Measurements from ENCODE around the gene VSX1. TPM values are rescaled to one million over a fixed set of nuclear protein-coding genes. Genes with fewer than 3 reads are reported as not detected.
A peak's percentile ranks its signal among the peaks of the same experiment; 100 is the strongest.

The VSX1 gene
- total RNA-seq, 2 experiments from 2014 or later: not detected

DNA sequence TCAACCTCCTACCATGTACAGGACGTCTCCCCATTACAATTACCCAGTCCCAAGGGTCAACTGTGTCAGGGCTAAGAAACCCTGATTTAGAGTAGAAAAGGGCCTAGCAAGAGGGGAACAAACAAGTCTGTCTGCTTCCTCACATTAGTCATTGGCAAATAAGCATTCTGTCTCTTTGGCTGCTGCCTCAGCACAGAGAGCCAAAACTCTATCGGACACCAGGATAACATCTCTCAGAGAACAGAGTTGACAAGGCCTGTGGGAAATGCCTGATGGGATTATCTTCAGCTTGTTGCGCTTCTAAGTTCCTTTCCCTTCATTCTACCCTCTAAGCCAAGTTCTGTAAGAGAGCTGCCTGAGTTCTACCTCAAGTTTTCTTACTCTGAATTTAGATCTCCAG lies 19.0 kb upstream of the VSX1 start:
- Mint-ChIP-seq H3K4me3 (no peak overlapping the region), H3K27me3 (no peaks in the 10 kb centered on the region), H3K27ac (no peak overlapping the region), H3K4me1 (peaks cover 14% of the 10 kb centered on the region), H3K36me3 (ENCODE audit: low read depth) (no peaks in the 10 kb centered on the region), H3K9me3 (no peaks in the 10 kb centered on the region)
- DNase-seq: no peak
- POLR2A ChIA-PET: no interaction called here
- CTCF ChIA-PET: no interaction called here

DNA sequence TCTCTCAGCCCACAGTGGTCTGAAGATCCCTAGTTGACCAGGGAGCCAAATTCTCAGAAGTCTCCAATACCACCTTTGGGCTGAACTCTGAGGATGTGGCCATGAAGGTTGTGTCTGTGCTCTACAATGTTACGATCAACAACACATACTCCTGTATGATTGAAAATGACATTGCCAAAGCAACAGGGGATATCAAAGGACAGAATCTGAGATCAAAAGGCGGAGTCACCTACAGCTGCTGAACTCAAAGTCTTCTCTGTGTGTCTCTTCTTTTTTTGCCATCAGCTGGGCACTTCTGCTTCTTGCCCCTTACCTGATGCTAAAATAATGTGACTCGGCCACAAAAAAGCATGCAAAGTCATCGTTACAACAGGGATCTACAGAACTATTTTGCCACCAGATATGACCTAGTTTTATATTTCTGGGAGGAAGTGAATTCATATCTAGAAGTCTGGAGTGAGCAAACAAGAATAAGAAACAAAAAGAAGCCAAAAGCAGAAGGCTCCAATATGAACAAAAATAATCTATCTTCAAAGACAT lies 17.7 kb upstream of the VSX1 start:
- peak overlapping the region; percentile 23 for H3K27ac Mint-ChIP-seq

DNA sequence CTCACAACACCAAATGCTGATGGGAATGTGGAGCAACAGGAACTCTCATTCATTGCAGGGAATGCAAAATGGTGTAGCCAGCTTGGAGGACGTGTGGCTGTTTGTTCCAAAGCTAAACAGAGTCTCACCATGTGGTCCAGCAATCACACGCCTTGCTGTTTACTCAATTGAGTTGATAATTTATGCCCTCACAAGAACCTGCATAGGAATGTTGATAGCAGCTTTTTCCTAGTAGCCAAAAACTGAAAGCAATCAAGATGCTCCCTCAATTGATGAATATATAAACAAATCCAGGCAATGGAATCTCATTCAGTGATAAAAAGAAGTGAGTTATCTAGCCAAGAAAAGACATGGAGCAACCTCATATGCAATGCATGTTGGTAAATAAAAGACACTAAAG lies 15.6 kb upstream of the VSX1 start:
- H3K27ac Mint-ChIP-seq: no peak overlapping the region
- H3K4me1 Mint-ChIP-seq: peaks cover 14% of the 10 kb centered on the region
- H3K27me3 Mint-ChIP-seq: no peaks in the 10 kb centered on the region
- H3K9me3 Mint-ChIP-seq: no peaks in the 10 kb centered on the region
- H3K36me3 Mint-ChIP-seq (ENCODE audit: low read depth): no peaks in the 10 kb centered on the region
- ChIA-PET CTCF (no interaction called here), POLR2A (no interaction called here)
- H3K4me3 Mint-ChIP-seq: no peak overlapping the region
- DNase-seq: no peak

More for the DNA sequence above, 17.7 kb upstream of the VSX1 start:
- Mint-ChIP-seq H3K27me3 (no peaks in the 10 kb centered on the region), H3K4me3 (no peak overlapping the region), H3K36me3 (ENCODE audit: low read depth) (no peaks in the 10 kb centered on the region), H3K9me3 (no peaks in the 10 kb centered on the region), H3K4me1 (peaks cover 14% of the 10 kb centered on the region)
- CTCF ChIA-PET: no interaction called here
- DNase-seq: no peak
- POLR2A ChIA-PET: interaction anchor here (0.9 kb wide), 1 partner anchor 9 kb away, joined by 3 read pairs; no protein-coding TSS in a partner anchor

DNA sequence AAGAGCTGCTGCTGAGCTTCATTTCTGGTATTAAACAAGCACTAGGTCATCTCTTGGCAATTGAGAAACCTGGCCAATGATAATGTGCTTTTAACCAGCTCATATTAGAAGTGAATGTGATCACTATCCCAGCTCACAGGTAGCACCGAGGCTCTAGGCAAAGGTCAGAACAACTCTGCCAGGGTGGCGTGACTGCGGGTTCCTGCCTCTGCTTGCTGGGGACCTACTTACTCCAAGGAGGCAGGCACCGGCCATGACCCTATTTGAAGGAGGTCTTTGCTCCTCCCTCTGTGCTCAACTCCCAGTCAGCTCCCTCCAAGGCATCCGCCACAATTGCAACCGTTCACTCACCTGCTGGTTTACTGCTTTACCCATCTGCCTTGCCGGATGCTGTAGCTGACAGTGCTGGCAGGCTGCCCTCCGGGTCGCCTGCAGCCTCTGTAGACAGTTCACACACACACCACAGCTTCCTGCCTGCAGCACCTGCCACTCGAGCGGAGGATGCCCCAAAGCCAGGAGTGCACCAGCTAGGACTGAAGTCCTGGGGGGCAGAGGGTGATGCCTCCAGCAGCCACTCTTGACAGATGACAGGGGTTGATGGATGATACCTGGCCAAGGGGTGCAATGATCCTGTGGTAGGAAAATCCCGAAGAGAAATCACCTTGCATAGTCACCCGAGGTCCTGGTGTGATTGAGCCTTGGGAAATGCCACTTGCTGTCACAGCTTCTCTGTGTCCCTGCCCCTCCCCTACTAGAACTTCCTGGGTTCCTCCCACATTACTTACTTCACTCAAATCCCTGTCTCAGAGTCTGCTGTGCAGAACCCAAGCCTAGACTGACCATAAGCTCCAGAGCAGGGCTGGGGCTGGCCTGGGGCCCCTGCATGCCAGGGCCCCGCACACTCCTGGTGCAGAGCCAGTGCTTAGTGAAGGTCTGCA lies 8.8 kb upstream of the VSX1 start:
- peak; percentile 80 for DNase-seq
- Mint-ChIP-seq H3K27ac (peak overlapping the region; percentile 49), H3K4me3 (peak overlapping the region; percentile 11), H3K36me3 (ENCODE audit: low read depth) (no peaks in the 10 kb centered on the region), H3K9me3 (no peaks in the 10 kb centered on the region), H3K27me3 (peaks cover 10% of the 10 kb centered on the region), H3K4me1 (peaks cover 29% of the 10 kb centered on the region)
- POLR2A ChIA-PET: interaction anchor here (1.0 to 1.9 kb wide), 4 partner anchors 8 to 98 kb away, joined by 3 to 19 read pairs (median 4); partner anchors contain the start of genes ACSS1 and APMAP
- CTCF ChIA-PET: interaction anchor here (0.7 to 2.0 kb wide), 4 partner anchors 26 to 309 kb away, joined by 3 to 5 read pairs (median 4); no protein-coding TSS in a partner anchor

DNA sequence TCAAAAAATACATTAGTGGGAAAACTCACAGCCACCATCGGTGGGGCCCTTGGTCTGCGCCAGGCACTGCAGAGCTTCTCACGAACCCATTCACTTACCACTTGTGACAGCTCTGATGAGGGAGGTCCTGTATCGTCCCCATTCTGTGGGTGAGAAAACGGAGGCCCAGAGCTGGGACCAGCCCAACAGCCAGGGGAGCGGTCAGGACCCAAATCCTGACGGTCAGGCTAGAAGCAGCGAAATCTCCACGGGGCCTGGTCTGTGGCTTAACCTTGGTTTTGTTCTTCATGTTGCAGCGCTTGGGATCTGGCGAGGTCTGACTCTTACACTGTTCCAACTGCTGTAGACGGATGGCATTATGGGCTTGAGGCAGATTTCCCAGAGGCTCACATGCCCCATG lies 7.7 kb upstream of the VSX1 start:
- CTCF ChIA-PET: interaction anchor here (1.3 kb wide), 1 partner anchor 159 kb away, joined by 3 read pairs; no protein-coding TSS in a partner anchor
- POLR2A ChIA-PET: interaction anchor here (0.6 kb wide), 1 partner anchor 66 kb away, joined by 3 read pairs; no protein-coding TSS in a partner anchor
- no peak overlapping the region for H3K4me3 Mint-ChIP-seq
- H3K27ac Mint-ChIP-seq: no peak overlapping the region
- H3K9me3 Mint-ChIP-seq: no peaks in the 10 kb centered on the region
- no peak for DNase-seq
- peaks cover 29% of the 10 kb centered on the region for H3K4me1 Mint-ChIP-seq
- H3K27me3 Mint-ChIP-seq: peaks cover 19% of the 10 kb centered on the region
- H3K36me3 Mint-ChIP-seq (ENCODE audit: low read depth): no peaks in the 10 kb centered on the region

DNA sequence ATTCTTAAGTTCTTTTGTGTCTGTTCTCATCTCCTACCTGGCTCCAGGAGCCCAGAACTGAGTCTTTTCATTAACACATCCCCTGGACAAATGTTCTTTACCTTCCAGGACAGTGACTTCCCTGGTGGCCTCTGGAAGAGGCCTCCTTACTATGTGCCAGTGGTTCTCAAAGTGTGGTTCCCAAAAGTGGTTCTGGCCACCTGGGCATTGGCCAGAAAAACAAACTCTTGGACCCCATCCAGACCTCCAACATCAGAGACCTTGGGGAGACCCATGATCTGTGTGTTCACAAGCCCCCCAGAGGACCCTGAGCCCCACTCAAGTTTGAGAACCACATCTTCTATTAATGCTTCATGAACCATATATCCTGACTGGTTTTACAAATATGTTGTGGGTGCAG lies 7.2 kb upstream of the VSX1 start:
- no peak overlapping the region for H3K27ac Mint-ChIP-seq
- peaks cover 25% of the 10 kb centered on the region for H3K27me3 Mint-ChIP-seq
- POLR2A ChIA-PET: interaction anchor here (0.6 kb wide), 1 partner anchor 65 kb away, joined by 3 read pairs; no protein-coding TSS in a partner anchor
- DNase-seq: no peak
- no peaks in the 10 kb centered on the region for H3K36me3 Mint-ChIP-seq (ENCODE audit: low read depth)
- H3K9me3 Mint-ChIP-seq: no peaks in the 10 kb centered on the region
- H3K4me3 Mint-ChIP-seq: no peak overlapping the region
- peaks cover 32% of the 10 kb centered on the region for H3K4me1 Mint-ChIP-seq
- CTCF ChIA-PET: no interaction called here

DNA sequence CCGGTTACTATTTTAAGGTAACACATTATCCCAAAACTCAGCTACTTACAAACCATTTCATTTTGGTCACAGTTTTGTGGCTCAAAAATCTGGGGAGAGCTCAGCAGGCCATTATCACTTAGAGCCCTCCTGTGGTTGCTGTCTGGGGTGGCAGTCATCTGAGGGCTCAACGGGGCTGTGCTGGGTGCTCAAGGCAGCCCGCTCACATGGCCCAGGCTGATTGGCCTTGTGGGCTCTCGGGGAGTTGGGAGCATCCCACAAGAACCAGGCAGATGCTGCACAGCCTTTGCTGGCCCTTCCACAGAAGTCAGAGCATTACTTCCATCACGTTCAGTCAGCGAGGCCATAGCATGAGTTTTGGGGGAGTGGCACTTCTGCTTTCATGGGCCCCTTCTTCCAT lies 6.3 kb upstream of the VSX1 start:
- ChIA-PET CTCF (no interaction called here), POLR2A (no interaction called here)
- DNase-seq: no peak
- Mint-ChIP-seq H3K4me1 (peaks cover 34% of the 10 kb centered on the region), H3K9me3 (no peaks in the 10 kb centered on the region), H3K27me3 (peaks cover 33% of the 10 kb centered on the region), H3K4me3 (no peak overlapping the region), H3K27ac (no peak overlapping the region), H3K36me3 (ENCODE audit: low read depth) (no peaks in the 10 kb centered on the region)

DNA sequence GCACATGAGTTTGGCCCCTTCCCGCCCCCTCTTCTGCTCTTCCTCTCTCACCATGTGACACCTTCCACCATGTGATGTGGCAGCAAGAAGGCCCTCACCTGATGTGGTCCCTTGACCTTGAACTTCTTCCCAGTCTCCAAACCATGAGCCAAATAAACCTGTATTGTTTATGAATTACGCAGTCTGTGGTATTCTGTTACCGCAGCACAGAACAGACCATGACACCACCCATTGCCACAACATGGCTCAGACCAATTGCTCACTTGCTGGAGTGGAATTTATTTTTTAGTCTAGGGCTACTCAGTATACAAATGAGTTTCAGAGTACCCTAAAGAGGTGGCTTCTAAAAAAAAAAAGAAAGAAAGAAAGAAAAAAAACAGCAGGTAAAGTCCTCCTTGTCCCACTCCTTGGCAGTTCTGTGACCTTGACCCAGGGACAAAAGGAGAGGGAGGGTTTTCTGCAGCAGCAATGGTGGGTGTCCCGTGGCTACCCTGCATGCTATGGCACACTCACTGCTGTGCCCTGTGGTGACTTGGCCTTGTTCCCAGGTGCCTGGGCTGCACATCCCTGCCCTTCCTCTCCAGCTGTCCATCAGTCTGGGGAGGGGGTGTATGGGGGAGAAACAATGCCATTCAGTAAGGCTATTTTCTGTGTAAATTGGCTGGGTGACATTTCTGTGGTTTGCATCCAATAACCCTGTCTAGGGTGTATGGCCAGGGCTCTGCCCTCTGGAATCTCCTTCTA lies 5.4 kb upstream of the VSX1 start:
- no peak for DNase-seq
- Mint-ChIP-seq H3K27ac (no peak overlapping the region), H3K36me3 (ENCODE audit: low read depth) (no peaks in the 10 kb centered on the region), H3K4me3 (no peak overlapping the region), H3K9me3 (no peaks in the 10 kb centered on the region), H3K4me1 (peaks cover 38% of the 10 kb centered on the region), H3K27me3 (peaks cover 41% of the 10 kb centered on the region)
- CTCF ChIA-PET: no interaction called here
- POLR2A ChIA-PET: no interaction called here

DNA sequence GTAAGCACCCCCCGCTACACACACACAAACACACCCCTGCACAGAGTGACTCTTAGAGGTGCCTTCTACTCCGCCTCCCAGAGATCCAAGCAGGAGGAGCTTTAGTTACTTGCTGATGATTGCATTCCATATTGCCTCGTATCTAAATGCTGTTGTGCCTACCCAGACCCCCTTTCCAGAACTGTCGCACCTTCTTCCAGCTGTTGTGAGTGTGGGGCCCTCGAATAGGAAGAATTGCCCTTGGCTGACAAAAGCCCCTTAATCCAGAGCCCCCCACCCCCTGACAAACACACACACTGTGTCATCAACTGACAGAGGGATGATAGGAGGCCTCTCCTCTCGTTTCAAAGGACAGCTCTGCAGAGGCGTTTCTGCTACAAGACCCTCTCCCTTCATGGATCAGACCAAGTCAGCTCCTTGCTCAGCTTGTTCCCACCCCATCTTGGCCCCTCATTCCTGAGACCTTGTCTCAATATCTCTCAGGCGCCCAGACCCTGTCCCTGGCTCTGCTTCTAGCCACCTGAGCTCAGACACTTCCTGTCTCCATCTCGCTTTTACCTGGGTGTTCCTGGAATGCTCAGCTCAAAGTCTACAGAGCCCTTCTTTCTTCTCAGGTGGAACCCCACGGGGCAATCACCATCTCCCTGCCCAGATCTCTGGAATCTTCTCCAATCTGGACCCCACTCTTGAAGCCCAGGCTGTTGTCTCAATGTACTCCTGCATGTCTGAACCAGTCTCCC lies 4.0 kb upstream of the VSX1 start:
- CTCF ChIA-PET: interaction anchor here (1.2 kb wide), 1 partner anchor 21 kb away, joined by 4 read pairs; no protein-coding TSS in a partner anchor

DNA sequence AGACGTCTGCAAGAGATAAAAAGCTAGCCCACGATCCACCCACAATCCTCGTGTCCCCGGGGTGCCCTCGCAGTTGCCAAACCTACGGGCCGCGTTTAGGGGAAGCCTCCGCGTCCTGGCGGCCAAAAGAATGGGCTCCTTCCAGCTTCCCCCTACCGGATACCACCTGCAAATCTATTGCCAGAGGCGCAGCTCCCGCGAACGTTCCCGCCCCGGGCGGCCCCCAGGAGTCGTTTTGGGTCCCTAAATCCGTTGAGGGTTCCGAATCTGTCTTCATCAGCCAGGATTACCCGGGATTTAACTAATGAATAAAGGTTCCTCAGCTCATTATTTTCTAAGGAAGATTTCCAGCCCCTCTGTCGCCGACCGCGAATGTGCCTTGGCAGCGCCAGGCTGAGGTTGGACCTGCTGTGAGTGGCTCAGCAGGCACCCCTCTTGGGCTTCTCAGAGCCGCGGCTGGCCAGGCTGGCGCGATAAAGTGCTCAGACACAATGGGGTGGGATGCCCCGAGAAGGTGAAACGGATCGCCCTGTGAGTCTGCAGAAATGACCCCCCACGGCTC lies 2.8 kb upstream of the VSX1 start:
- ChIA-PET CTCF (no interaction called here), POLR2A (interaction anchor here (0.7 kb wide), 1 partner anchor 28 kb away, joined by 3 read pairs; no protein-coding TSS in a partner anchor)
- Mint-ChIP-seq H3K9me3 (no peaks in the 10 kb centered on the region), H3K4me3 (no peak overlapping the region), H3K36me3 (ENCODE audit: low read depth) (peaks cover 2% of the 10 kb centered on the region), H3K27ac (no peak overlapping the region), H3K4me1 (peaks cover 12% of the 10 kb centered on the region), H3K27me3 (peaks cover 58% of the 10 kb centered on the region)
- DNase-seq: no peak

More for the DNA sequence above, 4.0 kb upstream of the VSX1 start:
- H3K27me3 Mint-ChIP-seq: peaks cover 48% of the 10 kb centered on the region
- H3K4me1 Mint-ChIP-seq: peaks cover 24% of the 10 kb centered on the region
- H3K36me3 Mint-ChIP-seq (ENCODE audit: low read depth): no peaks in the 10 kb centered on the region
- no peak overlapping the region for H3K27ac Mint-ChIP-seq
- DNase-seq: no peak
- H3K4me3 Mint-ChIP-seq: no peak overlapping the region
- no peaks in the 10 kb centered on the region for H3K9me3 Mint-ChIP-seq
- POLR2A ChIA-PET: no interaction called here

DNA sequence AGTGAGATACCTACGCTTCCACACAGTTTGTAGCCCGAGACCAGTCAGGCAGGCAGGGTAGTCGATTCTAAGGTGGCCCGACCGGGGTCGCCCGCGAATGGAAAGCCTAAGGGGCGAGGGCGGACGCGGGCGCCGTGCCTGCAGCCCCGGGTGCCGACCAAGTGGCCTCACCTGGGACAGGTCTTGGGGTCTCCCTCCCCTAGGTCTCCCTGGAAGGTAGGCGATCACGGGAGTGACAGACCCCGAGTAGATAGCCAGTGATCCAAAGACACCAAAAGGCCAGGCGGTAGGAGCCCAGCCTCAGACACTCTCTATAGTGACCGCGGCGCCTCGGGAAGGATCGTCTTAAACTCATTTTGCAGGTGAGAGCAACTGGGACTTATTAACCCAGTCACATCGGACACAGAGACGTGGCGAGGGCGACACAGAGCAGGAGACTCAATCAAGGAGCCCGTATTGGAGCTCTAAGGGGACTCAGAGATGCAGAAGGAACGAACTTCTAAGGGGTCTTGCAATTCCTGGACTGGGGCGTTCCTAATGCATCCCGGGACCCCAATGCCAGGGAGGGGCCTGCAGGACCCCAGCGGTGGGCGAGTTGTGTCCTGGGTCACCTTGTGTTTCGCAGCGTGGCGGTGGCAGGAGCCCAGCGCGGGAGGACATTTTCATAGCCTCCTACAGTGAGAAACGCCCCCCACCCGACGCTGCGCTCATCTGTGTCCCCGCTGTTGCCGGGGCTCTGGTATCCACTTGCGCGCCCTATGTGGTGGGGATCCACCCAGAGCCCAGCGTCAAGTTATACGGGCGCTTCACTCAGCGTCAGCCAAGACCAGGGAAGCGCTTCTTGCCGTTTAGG lies 2.1 kb upstream of the VSX1 start:
- H3K36me3 Mint-ChIP-seq (ENCODE audit: low read depth): peaks cover 2% of the 10 kb centered on the region
- H3K4me1 Mint-ChIP-seq: peaks cover 9% of the 10 kb centered on the region
- H3K27ac Mint-ChIP-seq: no peak overlapping the region
- no peak for DNase-seq
- H3K27me3 Mint-ChIP-seq: peaks cover 64% of the 10 kb centered on the region
- ChIA-PET POLR2A (interaction anchor here (0.6 to 0.7 kb wide), 2 partner anchors 27 to 66 kb away, joined by 3 read pairs; no protein-coding TSS in a partner anchor), CTCF (no interaction called here)
- no peak overlapping the region for H3K4me3 Mint-ChIP-seq
- H3K9me3 Mint-ChIP-seq: no peaks in the 10 kb centered on the region
